ENCODE results near the gene DNAH12.
"Not testable (repeated sequence)": the region's sequence is repeated elsewhere in the genome, so short reads cannot be mapped to it uniquely, and the experiment has no call there.

Gene DNAH12

GRCh38 chr3:57545636-57546268 is 1.6 kb upstream of the DNAH12 start:
- in situ Hi-C loops (cut with HindIII; ENCODE audit: low sequenced_read_pairs) = no loop called here

GRCh38 chr3:57538465-57538864 is 5.7 kb downstream of the DNAH12 start:
- in situ Hi-C loops (cut with HindIII; ENCODE audit: low sequenced_read_pairs) = no loop called here

GRCh38 chr3:57530071-57530608 is 14.0 kb downstream of the DNAH12 start:
- in situ Hi-C loops (cut with HindIII; ENCODE audit: low sequenced_read_pairs) = no loop called here

- in situ Hi-C loops (cut with HindIII; ENCODE audit: low sequenced_read_pairs) = no loop called here
Measured at GRCh38 chr3:57518276-57518915, 25.7 kb downstream of the DNAH12 start.

- in situ Hi-C loops (cut with HindIII; ENCODE audit: low sequenced_read_pairs) = no loop called here
Measured at GRCh38 chr3:57512166-57512565, 32.0 kb downstream of the DNAH12 start.

GRCh38 chr3:57505901-57506300 is 38.2 kb downstream of the DNAH12 start:
- in situ Hi-C loops (cut with HindIII; ENCODE audit: low sequenced_read_pairs) = no loop called here

- in situ Hi-C loops (cut with HindIII; ENCODE audit: low sequenced_read_pairs) = no loop called here
Measured at GRCh38 chr3:57500506-57500905, 43.6 kb downstream of the DNAH12 start.

- in situ Hi-C loops (cut with HindIII; ENCODE audit: low sequenced_read_pairs) = no loop called here
Measured at GRCh38 chr3:57497904-57498303, 46.2 kb downstream of the DNAH12 start.

- in situ Hi-C loops (cut with HindIII; ENCODE audit: low sequenced_read_pairs) = no loop called here
Measured at GRCh38 chr3:57484563-57484962, 59.6 kb downstream of the DNAH12 start.

- in situ Hi-C loops (cut with HindIII; ENCODE audit: low sequenced_read_pairs) = not testable (repeated sequence)
Measured at GRCh38 chr3:57477193-57477592, 67.0 kb downstream of the DNAH12 start.

- in situ Hi-C loops (cut with HindIII; ENCODE audit: low sequenced_read_pairs) = no loop called here
Measured at GRCh38 chr3:57464801-57465200, 79.3 kb downstream of the DNAH12 start.

- in situ Hi-C loops (cut with HindIII; ENCODE audit: low sequenced_read_pairs) = no loop called here
Measured at GRCh38 chr3:57464011-57464410, 80.1 kb downstream of the DNAH12 start.

- in situ Hi-C loops (cut with HindIII; ENCODE audit: low sequenced_read_pairs) = no loop called here
Measured at GRCh38 chr3:57451150-57451846, 92.8 kb downstream of the DNAH12 start.

- in situ Hi-C loops (cut with HindIII; ENCODE audit: low sequenced_read_pairs) = not testable (repeated sequence)
Measured at GRCh38 chr3:57449276-57449847, 94.8 kb downstream of the DNAH12 start.

GRCh38 chr3:57448489-57448888 is 95.7 kb downstream of the DNAH12 start:
- in situ Hi-C loops (cut with HindIII; ENCODE audit: low sequenced_read_pairs) = not testable (repeated sequence)

- in situ Hi-C loops (cut with HindIII; ENCODE audit: low sequenced_read_pairs) = no loop called here
Measured at GRCh38 chr3:57446318-57446841, 97.8 kb downstream of the DNAH12 start.

GRCh38 chr3:57444469-57444868 is 99.7 kb downstream of the DNAH12 start:
- in situ Hi-C loops (cut with HindIII; ENCODE audit: low sequenced_read_pairs) = no loop called here

GRCh38 chr3:57440144-57440543 is 104.0 kb downstream of the DNAH12 start:
- in situ Hi-C loops (cut with HindIII; ENCODE audit: low sequenced_read_pairs) = not testable (repeated sequence)

- in situ Hi-C loops (cut with HindIII; ENCODE audit: low sequenced_read_pairs) = not testable (repeated sequence)
Measured at GRCh38 chr3:57438460-57438859, 105.7 kb downstream of the DNAH12 start.

- in situ Hi-C loops (cut with HindIII; ENCODE audit: low sequenced_read_pairs) = no loop called here
Measured at GRCh38 chr3:57436195-57436761, 107.9 kb downstream of the DNAH12 start.

GRCh38 chr3:57434041-57434440 is 110.1 kb downstream of the DNAH12 start:
- in situ Hi-C loops (cut with HindIII; ENCODE audit: low sequenced_read_pairs) = no loop called here
